Inferior parietal cortex (tissue), 1 donor: ENCODE measurements around the gene ZNF581.

Source experiments
- DNase-seq: peaks from one replicate; pipeline ENCODE4 v3.0.0-alpha.2; 2016; ENCODE audit errors: extremely low spot score

Gene ZNF581

GRCh38 chr19:55694656-55695491 is 51.4 kb downstream of the ZNF581 start:
- no peak for DNase-seq
